ENCODE data around the gene CTIF. TPM values are rescaled to one million over a fixed set of nuclear protein-coding genes. Genes with fewer than 3 reads are reported as not detected.

CTIF gene
- total and polyA plus RNA-seq, 4 experiments from 2014 or later: 5.2 to 6.5 TPM; not detected in 2

DNA sequence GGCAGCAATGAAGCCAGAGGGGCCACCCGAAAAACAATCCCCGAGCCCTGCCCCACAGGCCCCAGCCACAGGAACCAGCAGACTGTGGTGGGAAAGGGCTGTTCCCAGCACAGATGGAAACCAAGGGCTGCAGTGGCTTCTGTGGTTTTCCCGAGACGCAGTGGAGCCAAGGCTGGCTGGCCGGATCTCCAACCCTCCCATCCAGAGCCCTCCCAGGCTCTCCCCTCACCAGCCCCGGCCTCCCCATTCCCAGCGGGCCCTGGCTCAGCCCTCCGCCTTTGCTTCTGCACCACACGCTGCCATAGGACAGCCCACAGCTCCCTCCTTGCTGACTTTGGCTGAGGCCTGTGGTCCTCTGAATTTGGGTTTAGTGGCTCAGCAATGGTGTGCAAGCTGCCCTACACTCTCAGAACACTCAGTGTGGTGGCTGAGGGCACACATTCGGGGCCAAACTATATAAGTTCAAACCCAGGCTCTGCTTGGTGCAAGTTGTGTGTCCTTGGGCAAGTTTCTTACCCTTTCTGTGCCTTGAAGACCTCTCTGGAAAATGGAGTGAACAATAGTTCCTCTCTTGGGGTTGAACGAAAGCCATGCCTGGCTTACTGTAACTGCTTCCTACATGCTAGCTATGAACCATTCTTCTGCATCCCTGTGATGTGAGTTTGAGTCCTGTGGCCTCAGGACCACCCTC lies 211.8 kb downstream of the CTIF start:
- Histone ChIP-seq H3K9me3 (ENCODE audit: control insufficient read depth in 1 of 2, low read length in 2 of 2) (no peaks in the 10 kb centered on the region), H3K4me3 (ENCODE audit: low read length in 2 of 2) (no peak overlapping the region), H3K27ac (ENCODE audit: low read depth, low read length) (no peak overlapping the region), H3K27me3 (ENCODE audit: insufficient read depth, low read length) (no peaks in the 10 kb centered on the region), H3K4me1 (ENCODE audit: insufficient read depth, low read length) (no peaks in the 10 kb centered on the region), H3K36me3 (ENCODE audit: insufficient read depth, low read length) (no peaks in the 10 kb centered on the region)
- ChIA-PET CTCF (ENCODE audit: partially characterized antibody) (no interaction called here), POLR2A (ENCODE audit: partially characterized antibody) (no interaction called here)
- Mint-ChIP-seq H3K36me3 (no peaks in the 10 kb centered on the region), H3K9me3 (no peaks in the 10 kb centered on the region), H3K27ac (no peak overlapping the region), H3K4me1 (no peaks in the 10 kb centered on the region), H3K4me3 (no peak overlapping the region), H3K27me3 (peaks cover 0 to 3% of the 10 kb centered on the region in 2 donors)
- DNase-seq: no peak
- intact Hi-C loops (cut with micrococcal nuclease): no loop called here

DNA sequence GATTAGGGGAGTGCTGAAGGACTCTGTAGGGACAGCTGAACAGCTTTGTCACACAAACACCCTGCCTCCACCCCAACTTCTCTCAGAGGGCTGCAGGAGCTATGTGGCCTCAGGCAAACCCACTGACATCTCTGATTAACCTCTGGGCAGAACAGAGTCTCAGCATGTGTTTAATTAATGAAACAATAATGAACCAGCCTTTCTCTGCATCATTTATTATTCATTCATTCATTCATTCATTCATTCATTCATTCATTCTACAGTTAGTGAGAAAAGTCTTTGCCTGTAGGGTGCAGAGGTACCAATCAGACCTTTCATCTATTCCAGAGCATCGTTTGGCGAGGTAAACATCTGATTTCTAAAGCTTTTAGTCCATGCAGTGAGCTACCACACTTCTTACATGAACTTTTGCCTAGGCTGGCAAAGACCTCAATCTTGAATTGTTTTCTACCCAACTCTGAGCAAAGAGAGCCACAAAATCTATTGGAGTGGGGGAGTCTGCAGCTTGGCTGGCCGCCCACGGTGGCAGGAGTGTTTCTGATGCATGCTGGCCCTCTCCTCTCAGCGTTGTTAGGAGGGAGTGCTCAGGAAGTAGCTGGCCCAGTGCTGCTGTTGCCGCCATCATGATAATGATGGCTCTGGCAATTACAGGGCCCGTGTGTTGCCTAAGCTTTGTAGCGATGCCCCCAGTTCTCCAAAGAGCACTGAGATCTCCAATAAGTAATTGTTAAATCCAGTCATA lies 213.1 kb downstream of the CTIF start:
- no peak overlapping the region for H3K27ac ChIP-seq (ENCODE audit: low read depth, low read length)
- no peak for DNase-seq
- no peak overlapping the region for H3K4me3 ChIP-seq (ENCODE audit: low read length in 2 of 2)
- H3K27ac Mint-ChIP-seq: no peak overlapping the region
- H3K9me3 Mint-ChIP-seq: no peaks in the 10 kb centered on the region
- H3K4me3 Mint-ChIP-seq: no peak overlapping the region
- H3K36me3 Mint-ChIP-seq: no peaks in the 10 kb centered on the region
- intact Hi-C loops (cut with micrococcal nuclease): no loop called here
- no peaks in the 10 kb centered on the region for H3K9me3 ChIP-seq (ENCODE audit: control insufficient read depth in 1 of 2, low read length in 2 of 2)
- POLR2A ChIA-PET (ENCODE audit: partially characterized antibody): no interaction called here
- H3K27me3 Mint-ChIP-seq: peaks cover 0 to 1% of the 10 kb centered on the region in 2 donors
- H3K4me1 Mint-ChIP-seq: no peaks in the 10 kb centered on the region
- no peaks in the 10 kb centered on the region for H3K4me1 ChIP-seq (ENCODE audit: insufficient read depth, low read length)
- no peaks in the 10 kb centered on the region for H3K36me3 ChIP-seq (ENCODE audit: insufficient read depth, low read length)
- H3K27me3 ChIP-seq (ENCODE audit: insufficient read depth, low read length): no peaks in the 10 kb centered on the region
- CTCF ChIA-PET (ENCODE audit: partially characterized antibody): no interaction called here

DNA sequence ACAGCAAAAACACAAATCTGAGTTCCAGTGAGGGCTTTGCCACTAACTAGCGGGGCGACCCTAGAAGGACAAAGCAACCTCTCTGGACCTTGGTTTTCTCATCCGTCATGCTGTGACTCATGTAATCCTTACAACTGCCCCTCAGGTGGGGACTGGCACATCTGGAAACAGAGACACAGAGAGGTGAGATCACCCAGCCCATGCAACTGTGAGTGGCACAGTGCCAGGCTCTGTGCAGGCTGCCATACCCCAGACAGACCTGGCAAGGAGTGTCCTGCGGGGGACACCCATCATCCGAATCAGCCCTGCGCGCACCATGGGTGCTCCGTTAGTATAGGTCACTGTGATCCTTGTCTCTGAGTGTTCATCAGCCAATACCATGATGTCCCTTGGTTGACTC lies 213.6 kb downstream of the CTIF start:
- Histone ChIP-seq H3K36me3 (ENCODE audit: insufficient read depth, low read length) (no peaks in the 10 kb centered on the region), H3K27me3 (ENCODE audit: insufficient read depth, low read length) (no peaks in the 10 kb centered on the region), H3K27ac (ENCODE audit: low read depth, low read length) (no peak overlapping the region), H3K4me1 (ENCODE audit: insufficient read depth, low read length) (no peaks in the 10 kb centered on the region), H3K9me3 (ENCODE audit: control insufficient read depth in 1 of 2, low read length in 2 of 2) (no peaks in the 10 kb centered on the region), H3K4me3 (ENCODE audit: low read length in 2 of 2) (no peak overlapping the region)
- Mint-ChIP-seq H3K27me3 (peaks cover 0 to 1% of the 10 kb centered on the region in 2 donors), H3K27ac (no peak overlapping the region), H3K9me3 (no peaks in the 10 kb centered on the region), H3K36me3 (no peaks in the 10 kb centered on the region), H3K4me1 (no peaks in the 10 kb centered on the region), H3K4me3 (no peak overlapping the region)
- POLR2A ChIA-PET (ENCODE audit: partially characterized antibody): no interaction called here
- intact Hi-C loops (cut with micrococcal nuclease): no loop called here
- no peak for DNase-seq
- CTCF ChIA-PET (ENCODE audit: partially characterized antibody): no interaction called here

DNA sequence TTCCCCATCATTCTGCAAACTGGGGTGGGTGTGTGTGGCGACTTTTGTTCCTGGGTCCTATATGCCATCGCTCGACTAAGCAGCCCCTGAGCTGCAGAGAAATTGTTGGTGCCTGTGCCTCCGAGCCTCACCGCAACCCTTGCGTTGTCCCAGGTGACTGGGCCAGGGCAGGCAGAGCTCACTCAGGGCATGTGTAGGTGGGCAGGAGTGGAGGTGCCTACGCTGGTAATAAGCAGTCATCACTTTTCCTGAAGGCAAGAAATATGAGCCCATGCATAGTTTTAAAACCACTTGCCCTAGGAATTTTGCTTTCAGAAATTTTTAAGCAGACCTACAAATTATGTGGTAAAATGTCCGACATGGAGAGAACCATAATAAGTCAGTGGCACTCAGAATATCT lies 214.1 kb downstream of the CTIF start:
- no peaks in the 10 kb centered on the region for H3K36me3 Mint-ChIP-seq
- Histone ChIP-seq H3K27ac (ENCODE audit: low read depth, low read length) (no peak overlapping the region), H3K9me3 (ENCODE audit: control insufficient read depth in 1 of 2, low read length in 2 of 2) (no peaks in the 10 kb centered on the region), H3K36me3 (ENCODE audit: insufficient read depth, low read length) (no peaks in the 10 kb centered on the region), H3K4me3 (ENCODE audit: low read length in 2 of 2) (no peak overlapping the region), H3K27me3 (ENCODE audit: insufficient read depth, low read length) (no peaks in the 10 kb centered on the region), H3K4me1 (ENCODE audit: insufficient read depth, low read length) (no peaks in the 10 kb centered on the region)
- POLR2A ChIA-PET (ENCODE audit: partially characterized antibody): no interaction called here
- H3K4me1 Mint-ChIP-seq: no peaks in the 10 kb centered on the region
- intact Hi-C loops (cut with micrococcal nuclease): no loop called here
- H3K27me3 Mint-ChIP-seq: peaks cover 0 to 1% of the 10 kb centered on the region in 2 donors
- H3K27ac Mint-ChIP-seq: no peak overlapping the region
- DNase-seq: no peak
- no peak overlapping the region for H3K4me3 Mint-ChIP-seq
- H3K9me3 Mint-ChIP-seq: no peaks in the 10 kb centered on the region
- CTCF ChIA-PET (ENCODE audit: partially characterized antibody): no interaction called here

DNA sequence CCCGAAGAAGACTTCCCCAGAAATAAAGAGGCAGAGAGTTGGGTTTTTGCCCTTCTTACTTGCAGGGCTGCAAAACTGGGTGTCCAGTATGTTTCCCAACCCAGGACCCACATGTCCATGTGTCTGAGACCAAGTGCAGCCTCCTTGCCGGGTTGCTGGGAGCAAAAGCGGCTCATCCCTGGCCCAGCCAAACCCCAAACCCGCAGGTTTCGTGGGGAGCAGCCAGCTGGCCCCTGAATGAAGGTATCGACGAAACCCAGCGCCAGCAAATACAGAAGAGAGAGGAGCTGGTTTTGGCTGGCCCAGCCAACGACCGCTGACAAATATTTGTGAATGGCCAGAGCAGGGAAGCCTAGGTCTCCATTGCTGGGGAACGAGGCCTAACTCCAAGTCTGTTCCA lies 214.9 kb downstream of the CTIF start:
- H3K9me3 Mint-ChIP-seq: no peaks in the 10 kb centered on the region
- no peak overlapping the region for H3K4me3 Mint-ChIP-seq
- no peaks in the 10 kb centered on the region for H3K36me3 ChIP-seq (ENCODE audit: insufficient read depth, low read length)
- no peaks in the 10 kb centered on the region for H3K36me3 Mint-ChIP-seq
- H3K27ac ChIP-seq (ENCODE audit: low read depth, low read length): no peak overlapping the region
- H3K4me1 Mint-ChIP-seq: no peaks in the 10 kb centered on the region
- no peaks in the 10 kb centered on the region for H3K9me3 ChIP-seq (ENCODE audit: control insufficient read depth in 1 of 2, low read length in 2 of 2)
- intact Hi-C loops (cut with micrococcal nuclease): no loop called here
- H3K27ac Mint-ChIP-seq: no peak overlapping the region
- H3K4me3 ChIP-seq (ENCODE audit: low read length in 2 of 2): no peak overlapping the region
- H3K4me1 ChIP-seq (ENCODE audit: insufficient read depth, low read length): no peaks in the 10 kb centered on the region
- H3K27me3 Mint-ChIP-seq: peaks cover 0 to 1% of the 10 kb centered on the region in 2 donors
- no peaks in the 10 kb centered on the region for H3K27me3 ChIP-seq (ENCODE audit: insufficient read depth, low read length)
- ChIA-PET POLR2A (ENCODE audit: partially characterized antibody) (no interaction called here), CTCF (ENCODE audit: partially characterized antibody) (no interaction called here)
- no peak for DNase-seq

DNA sequence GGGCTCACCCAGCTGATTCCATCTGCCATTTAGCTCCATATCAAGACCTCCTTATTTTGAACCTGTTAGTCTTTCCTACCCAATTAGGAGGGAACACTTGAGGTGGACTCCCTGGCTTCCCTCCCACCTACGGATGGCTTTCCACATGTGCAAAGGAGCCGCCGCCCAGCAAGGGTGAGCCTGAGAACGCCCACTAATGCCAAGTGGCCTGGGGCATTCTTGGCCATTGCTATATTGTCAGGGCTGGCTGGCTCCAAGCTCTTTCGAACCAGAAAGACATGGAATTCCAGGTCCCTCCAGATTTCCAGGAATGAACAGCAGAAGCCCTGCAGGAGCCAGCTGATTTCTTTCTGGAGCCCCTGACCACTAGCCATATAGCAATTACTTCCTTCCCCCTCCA lies 215.7 kb downstream of the CTIF start:
- intact Hi-C loops (cut with micrococcal nuclease): no loop called here
- CTCF ChIA-PET (ENCODE audit: partially characterized antibody): no interaction called here
- Mint-ChIP-seq H3K36me3 (no peaks in the 10 kb centered on the region), H3K27me3 (peaks cover 0 to 1% of the 10 kb centered on the region in 2 donors), H3K27ac (peak overlapping the region in 1 of 7 donors; percentile 22), H3K9me3 (no peaks in the 10 kb centered on the region), H3K4me3 (no peak overlapping the region), H3K4me1 (no peaks in the 10 kb centered on the region)
- Histone ChIP-seq H3K9me3 (ENCODE audit: control insufficient read depth in 1 of 2, low read length in 2 of 2) (no peaks in the 10 kb centered on the region), H3K36me3 (ENCODE audit: insufficient read depth, low read length) (no peaks in the 10 kb centered on the region), H3K4me3 (ENCODE audit: low read length in 2 of 2) (no peak overlapping the region), H3K27me3 (ENCODE audit: insufficient read depth, low read length) (no peaks in the 10 kb centered on the region), H3K27ac (ENCODE audit: low read depth, low read length) (no peak overlapping the region), H3K4me1 (ENCODE audit: insufficient read depth, low read length) (no peaks in the 10 kb centered on the region)
- no peak for DNase-seq
- POLR2A ChIA-PET (ENCODE audit: partially characterized antibody): no interaction called here

DNA sequence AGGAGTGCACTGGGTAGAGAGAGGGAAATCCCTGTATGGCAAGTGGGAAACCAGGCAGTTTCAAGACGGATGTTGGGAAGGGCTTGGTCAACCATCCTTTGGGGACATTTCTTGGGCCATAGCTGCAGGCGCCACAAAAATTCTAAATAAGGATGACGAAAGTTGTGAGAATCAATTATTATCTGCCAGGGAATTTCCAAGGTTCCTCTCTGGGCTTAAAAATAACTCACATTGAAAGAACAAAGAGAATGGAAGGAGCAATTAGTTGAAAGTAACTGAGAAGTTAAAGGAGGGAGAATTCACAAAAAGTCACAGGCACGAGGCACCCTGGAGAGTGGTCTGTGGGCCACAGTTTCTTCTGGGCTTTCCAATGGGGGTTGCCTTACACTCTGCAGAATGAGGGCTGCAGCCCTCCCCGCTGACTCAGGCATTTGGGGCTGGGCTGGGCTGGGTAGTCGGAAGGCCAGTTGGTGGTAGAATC lies 216.2 kb downstream of the CTIF start:
- ChIA-PET POLR2A (ENCODE audit: partially characterized antibody) (no interaction called here), CTCF (ENCODE audit: partially characterized antibody) (no interaction called here)
- H3K27ac ChIP-seq (ENCODE audit: low read depth, low read length): no peak overlapping the region
- intact Hi-C loops (cut with micrococcal nuclease): no loop called here
- H3K4me1 Mint-ChIP-seq: no peaks in the 10 kb centered on the region
- H3K9me3 ChIP-seq (ENCODE audit: control insufficient read depth in 1 of 2, low read length in 2 of 2): no peaks in the 10 kb centered on the region
- DNase-seq: no peak
- no peaks in the 10 kb centered on the region for H3K27me3 ChIP-seq (ENCODE audit: insufficient read depth, low read length)
- no peaks in the 10 kb centered on the region for H3K9me3 Mint-ChIP-seq
- peaks cover 0 to 1% of the 10 kb centered on the region in 2 donors for H3K27me3 Mint-ChIP-seq
- no peaks in the 10 kb centered on the region for H3K4me1 ChIP-seq (ENCODE audit: insufficient read depth, low read length)
- no peak overlapping the region for H3K4me3 Mint-ChIP-seq
- no peak overlapping the region for H3K4me3 ChIP-seq (ENCODE audit: low read length in 2 of 2)
- no peaks in the 10 kb centered on the region for H3K36me3 ChIP-seq (ENCODE audit: insufficient read depth, low read length)
- H3K36me3 Mint-ChIP-seq: no peaks in the 10 kb centered on the region
- peak overlapping the region in 3 of 7 donors; percentile 22 to 71 (median 58) for H3K27ac Mint-ChIP-seq

Data from CD4-positive, alpha-beta memory T cell (primary cell).